HG03139 (cell line): ENCODE measurements around the gene PPP1R13L.
A peak's percentile ranks its signal among the peaks of the same experiment; 100 is the strongest.

Experiments
- ATAC-seq: cut with Tn5 transposase; IDR thresholded peaks from one replicate; pipeline ENCODE4 v1.9.1; 2021; ENCODE audit not compliant: unreplicated experiment

PPP1R13L gene

DNA sequence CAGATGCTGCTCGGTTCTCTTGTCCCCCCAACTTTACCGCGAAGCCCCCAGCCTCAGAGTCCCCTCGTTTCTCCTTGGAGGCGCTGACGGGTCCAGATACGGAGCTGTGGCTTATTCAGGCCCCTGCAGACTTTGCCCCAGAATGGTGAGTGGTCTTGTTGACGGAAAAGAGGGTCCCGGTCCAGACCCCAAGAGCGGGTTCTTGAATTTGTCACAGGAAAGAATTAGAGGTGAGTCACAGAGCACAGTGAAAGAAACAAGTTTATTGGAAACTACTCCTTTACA, 2.2 kb upstream of the PPP1R13L start:
- no peak for ATAC-seq

GRCh38 chr19:45406226-45407090, 1.6 kb upstream of the PPP1R13L start, which contains the start of gene POLR1G:
POLR1G (plus strand) TSS chr19:45406644; CDS start chr19:45406697, 53 bp downstream.
- ATAC-seq: peak; percentile 54

- peak; percentile 39 for ATAC-seq
Observed at GRCh38 chr19:45405435-45406225, 761 bp upstream of the PPP1R13L start.

- ATAC-seq: no peak
Observed at GRCh38 chr19:45403781-45404556, 900 bp downstream of the PPP1R13L start.

DNA sequence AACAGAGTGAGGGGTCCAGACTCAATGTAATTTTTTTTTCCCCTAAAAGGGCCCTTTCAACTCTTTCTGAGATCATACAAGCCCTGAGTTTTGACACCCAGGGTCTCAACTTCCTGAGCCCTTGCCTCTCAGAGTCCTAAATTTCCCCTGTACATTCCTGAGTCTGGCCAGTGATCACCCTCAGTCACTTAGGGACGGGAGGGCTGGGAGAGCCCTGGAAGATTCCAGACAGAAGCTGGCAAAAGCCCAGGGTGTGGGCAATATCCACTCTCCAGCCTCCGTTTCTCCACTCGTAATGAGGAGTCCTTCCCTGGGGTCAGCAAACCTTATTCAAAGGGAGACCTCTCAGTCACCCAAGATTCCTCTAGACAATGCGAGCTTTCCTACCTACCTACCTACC, 1.6 kb downstream of the PPP1R13L start:
- ATAC-seq: no peak

DNA sequence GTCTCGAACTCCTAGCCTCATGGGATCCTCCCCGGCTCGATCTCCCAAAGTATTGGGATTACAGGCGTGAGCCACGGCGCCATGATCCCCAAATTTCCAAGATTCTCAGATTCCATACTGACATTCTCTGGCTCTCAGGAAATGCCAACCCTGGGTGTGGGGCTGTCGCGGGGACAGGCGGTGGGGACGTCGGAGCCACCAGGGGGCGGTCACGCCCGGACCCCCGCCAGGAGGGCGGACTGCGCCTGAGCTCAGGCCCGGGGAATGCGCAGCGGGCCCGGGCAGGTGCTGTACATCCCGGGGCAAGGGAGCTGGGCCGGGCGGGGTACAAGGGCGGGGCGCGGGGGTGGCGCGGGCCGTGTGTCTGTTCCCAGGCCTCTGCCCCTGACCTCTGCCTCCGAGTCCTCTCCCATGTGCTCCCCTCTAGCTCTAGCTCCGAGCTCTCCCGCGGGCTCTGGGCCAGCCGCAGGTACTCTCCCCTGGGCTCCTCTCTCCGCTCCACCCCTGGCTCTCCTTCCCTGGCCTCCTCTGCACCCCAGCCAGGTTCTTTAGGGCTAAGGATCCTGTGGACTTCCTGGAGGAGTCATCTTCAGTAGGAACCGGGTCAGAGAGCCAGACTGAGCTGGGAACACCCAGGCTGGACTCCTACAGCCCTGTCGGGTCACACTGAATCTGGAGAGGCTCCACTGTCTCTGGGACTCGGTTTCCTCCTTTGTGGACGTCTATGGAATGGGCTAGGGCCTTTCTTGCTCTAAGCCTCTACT, 2.4 kb downstream of the PPP1R13L start:
- ATAC-seq: no peak

DNA sequence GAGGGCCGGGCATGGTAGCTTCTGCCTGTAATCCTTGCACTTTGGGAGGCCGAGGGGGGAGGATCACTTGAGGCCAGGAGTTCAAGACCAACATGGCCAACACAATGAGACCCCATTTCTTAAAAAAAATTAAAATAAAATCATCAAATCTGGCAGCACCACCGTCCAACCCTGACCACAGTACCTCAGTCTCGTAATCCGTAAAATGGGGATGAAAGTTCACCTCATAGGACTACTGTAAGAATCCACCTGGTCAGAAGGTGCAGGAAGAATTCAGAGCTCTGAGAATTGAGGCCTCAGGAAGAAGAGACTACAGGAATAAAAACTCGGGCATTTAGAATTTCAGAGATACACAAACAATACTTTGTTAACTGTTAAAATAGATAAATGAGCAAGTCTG, 3.1 kb downstream of the PPP1R13L start:
- no peak for ATAC-seq

GRCh38 chr19:45400192-45400591, 4.7 kb downstream of the PPP1R13L start:
- no peak for ATAC-seq

DNA sequence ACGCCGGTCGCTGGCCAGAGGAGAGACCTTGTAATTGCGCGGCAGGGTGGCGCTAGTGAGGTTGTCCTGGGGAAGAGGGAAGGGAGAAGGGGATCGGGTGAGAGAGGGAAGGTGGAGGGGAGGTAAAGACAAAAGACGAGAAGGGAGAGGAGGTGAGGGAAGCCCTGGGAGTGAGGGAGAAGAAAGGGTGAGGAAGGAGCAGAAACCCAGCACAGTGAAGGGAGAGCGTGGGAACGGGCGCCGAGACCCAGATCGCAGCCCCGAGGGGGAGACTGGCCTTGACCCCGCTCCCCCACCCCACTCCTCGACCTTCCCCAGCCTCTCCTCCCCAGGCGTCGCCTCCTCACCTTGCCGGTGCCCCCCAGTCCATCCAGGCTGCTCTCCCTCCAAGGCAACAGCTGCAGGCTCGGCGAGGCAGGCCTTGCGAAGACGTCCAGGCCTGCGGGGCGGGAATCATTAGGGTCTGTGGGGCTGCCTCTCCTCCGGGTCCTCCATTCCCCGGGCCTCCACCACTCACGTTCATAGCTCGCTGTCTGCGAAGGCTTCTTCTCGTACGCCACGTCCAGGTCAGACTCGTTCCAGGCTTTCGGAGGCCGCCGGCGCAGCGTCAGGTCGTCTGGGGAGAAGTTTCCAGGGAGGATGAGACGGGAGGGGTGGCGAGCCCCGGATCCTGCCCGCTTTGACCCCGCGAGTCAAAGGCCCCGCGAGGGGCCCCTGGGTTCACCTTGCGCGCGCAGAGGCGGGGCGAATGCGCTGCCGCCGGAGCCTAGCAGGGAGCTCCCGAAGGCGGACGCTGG, 8.8 kb downstream of the PPP1R13L start:
- no peak for ATAC-seq

- ATAC-seq: no peak
Observed at GRCh38 chr19:45391871-45392665, 12.8 kb downstream of the PPP1R13L start.

DNA sequence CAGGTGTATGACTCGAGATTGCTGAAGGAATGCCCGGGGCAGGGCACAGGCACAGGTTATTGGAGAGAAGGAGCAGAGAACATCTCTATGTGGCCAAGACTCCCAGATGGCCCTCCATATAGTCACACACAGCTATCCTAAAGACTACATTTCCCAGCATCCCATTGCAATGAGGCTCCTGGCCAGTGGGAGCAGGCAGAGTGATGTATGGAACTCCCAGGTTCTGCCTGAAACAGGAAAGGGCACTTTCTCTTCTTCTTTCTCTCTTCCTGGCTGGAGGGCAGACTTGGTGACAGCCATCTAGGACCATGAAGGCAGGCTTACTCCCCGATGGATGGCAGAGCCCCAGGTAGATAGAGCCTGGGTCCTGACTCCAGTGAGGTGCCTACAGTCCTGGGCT, 13.5 kb downstream of the PPP1R13L start:
- ATAC-seq: no peak

DNA sequence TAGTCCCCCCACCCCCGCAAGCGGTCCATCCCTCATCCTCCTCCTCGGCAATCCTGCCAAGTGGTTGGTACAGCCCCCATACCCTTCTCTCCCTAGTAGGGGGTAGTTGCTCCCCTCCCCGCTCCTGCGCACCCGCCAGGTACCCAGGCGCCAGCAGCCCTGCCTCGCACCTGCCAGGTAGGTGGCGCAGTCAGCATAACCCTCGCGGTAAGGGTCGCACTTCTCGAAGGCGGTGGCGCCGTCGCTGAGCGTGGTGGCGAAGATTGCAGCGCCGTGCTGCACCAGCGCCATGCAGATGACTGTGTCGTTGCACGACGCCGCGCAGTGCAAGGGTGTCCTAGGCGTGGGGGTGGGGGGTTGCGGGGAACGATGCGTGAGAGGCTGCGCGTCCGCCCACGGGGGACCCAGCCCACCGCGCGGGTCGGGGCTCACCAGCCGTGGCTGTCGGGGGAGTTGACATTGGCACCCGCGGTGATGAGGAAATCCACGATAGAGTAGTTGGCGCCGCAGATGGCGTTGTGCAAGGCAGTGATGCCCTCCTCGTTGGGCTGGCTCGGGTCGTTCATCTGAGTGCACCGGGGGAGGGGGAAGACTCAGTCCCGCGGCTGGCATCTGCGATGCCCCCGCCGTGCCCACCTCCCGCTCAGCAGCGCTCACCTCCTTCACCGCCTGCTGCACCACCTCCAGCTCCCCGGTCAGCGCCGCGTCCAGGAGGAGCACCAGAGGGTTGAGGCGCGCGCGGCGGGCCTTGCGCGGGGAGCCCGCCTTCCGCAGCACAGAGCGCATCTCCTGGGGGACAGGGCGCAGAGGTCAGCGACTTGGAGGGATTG, 19.3 kb downstream of the PPP1R13L start:
- ATAC-seq: no peak

DNA sequence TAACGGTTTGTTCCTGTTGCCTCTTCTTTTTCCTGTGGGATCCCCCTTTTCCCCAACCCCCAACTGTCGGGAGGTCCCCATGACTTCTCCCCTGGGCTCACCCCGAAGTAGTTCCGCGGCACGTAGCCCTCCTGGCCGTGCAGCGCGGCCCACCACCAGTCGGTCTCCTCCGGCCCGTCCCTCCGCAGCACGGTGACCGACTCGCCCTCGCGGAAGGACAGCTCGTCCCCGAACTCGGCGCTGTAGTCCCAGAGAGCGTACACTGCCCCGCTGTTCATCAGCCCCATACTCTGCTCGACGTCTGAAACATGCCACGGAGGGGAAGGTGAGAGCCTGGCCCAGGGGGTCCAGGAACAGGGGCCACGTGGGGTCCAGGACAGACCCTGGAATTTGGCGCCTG, 22.4 kb downstream of the PPP1R13L start:
- ATAC-seq: no peak

GRCh38 chr19:45380107-45380506, 24.8 kb downstream of the PPP1R13L start:
- no peak for ATAC-seq

DNA sequence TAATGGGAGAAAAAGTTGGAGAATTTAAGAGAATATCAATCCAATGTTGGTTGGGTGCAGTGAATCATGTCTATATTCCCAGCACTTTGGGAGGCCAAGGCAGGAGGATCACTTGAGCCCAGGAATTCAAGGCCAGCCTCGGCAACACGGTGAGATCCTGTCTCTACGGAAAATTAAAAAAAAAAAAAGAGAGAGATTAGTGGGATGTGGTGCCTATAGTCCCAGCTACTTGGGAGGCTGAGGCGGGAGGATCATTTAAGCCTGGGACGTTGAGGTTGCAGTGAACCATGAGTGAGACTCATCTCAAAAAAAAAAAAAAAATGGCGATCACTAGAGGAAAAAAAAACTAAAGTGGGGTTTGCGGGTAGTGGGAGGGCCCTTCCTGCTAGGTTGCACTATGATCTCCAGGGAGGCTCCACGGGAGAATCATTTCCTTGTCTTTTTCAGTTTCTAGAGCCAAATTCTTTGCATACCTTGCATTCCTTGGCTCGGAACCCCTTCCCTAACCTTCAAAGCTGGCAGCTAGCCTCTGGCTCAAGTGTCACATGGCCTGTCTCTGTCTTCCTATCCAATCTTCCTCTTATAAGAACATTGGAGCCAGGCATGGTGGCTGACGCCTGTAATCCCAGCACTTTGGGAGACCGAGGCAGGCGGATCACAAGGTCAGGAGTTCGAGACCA, 28.7 kb downstream of the PPP1R13L start:
- ATAC-seq: no peak

GRCh38 chr19:45370410-45371204, 34.3 kb downstream of the PPP1R13L start, which contains the start of gene ERCC2:
ERCC2 (minus strand) TSS chr19:45370573; CDS start chr19:45370540, 33 bp downstream.
- ATAC-seq: peak; percentile 93
